Fibroblast of lung (primary cell): ENCODE measurements around the gene DOCK8. TPM values are rescaled to one million over a fixed set of nuclear protein-coding genes. Genes with fewer than 3 reads are reported as not detected.

Source experiments
- DNase-seq, 2 donors: peaks; one replicate each; pipeline versions ENCODE4 v3.0.0 to v3.0.0-alpha.2; 2010; ENCODE audit warnings: low read depth in 2 of 2
- H2AFZ ChIP-seq: 2 replicates; pipeline ENCODE4 v1.5.1; 2012; ENCODE audit warnings: low read length, control low read depth, inconsistent platforms
- H3K27ac ChIP-seq: 2 replicates; pipeline ENCODE4 v1.5.1; 2011; ENCODE audit warnings: low read length, control low read depth; ENCODE audit not compliant: insufficient read depth
- H3K27me3 ChIP-seq: 2 replicates; pipeline ENCODE4 v1.5.1; 2011; ENCODE audit warnings: mild to moderate bottlenecking, low read length; ENCODE audit not compliant: control insufficient read depth, insufficient read depth
- H3K36me3 ChIP-seq: 2 replicates; pipeline ENCODE4 v1.5.1; 2011; ENCODE audit warnings: low read length; ENCODE audit not compliant: control insufficient read depth, insufficient read depth
- H3K4me1 ChIP-seq: 2 replicates; pipeline ENCODE4 v1.5.1; 2011; ENCODE audit warnings: low read length; ENCODE audit not compliant: control insufficient read depth, insufficient read depth; ENCODE audit errors: extremely low read depth
- H3K4me2 ChIP-seq: 2 replicates; pipeline ENCODE4 v1.5.1; 2011; ENCODE audit warnings: low read length, control low read depth; ENCODE audit not compliant: insufficient read depth; ENCODE audit errors: extremely low read depth
- H3K4me3 ChIP-seq, 4 experiments: fragments of 200-600 bp in 1 of 4; sonication (generic) in 1 of 4; replicated peaks in 1 of 4; 2 replicates each; pipeline ENCODE4 v1.5.1; 2011 to 2016; ENCODE audit warnings: low read length in 4 of 4, low read depth in 3 of 4, mild to moderate bottlenecking in 3 of 4, control low read depth in 2 of 4, inconsistent platforms in 1 of 4, mixed read lengths in 1 of 4; ENCODE audit not compliant: insufficient read depth in 1 of 4; ENCODE audit errors: control extremely low read depth in 1 of 4
- H3K79me2 ChIP-seq: 2 replicates; pipeline ENCODE4 v1.5.1; 2012; ENCODE audit warnings: mild to moderate bottlenecking, low read length, inconsistent platforms; ENCODE audit not compliant: control insufficient read depth, insufficient read depth
- H3K9ac ChIP-seq: 2 replicates; pipeline ENCODE4 v1.5.1; 2011; ENCODE audit warnings: mild to moderate bottlenecking, low read length, control low read depth; ENCODE audit not compliant: insufficient read depth
- H3K9me3 ChIP-seq: 2 replicates; pipeline ENCODE4 v1.5.1; 2012; ENCODE audit warnings: low read depth, low read length; ENCODE audit not compliant: control insufficient read depth, insufficient read depth
- H4K20me1 ChIP-seq: 2 replicates; pipeline ENCODE4 v1.5.1; 2011; ENCODE audit warnings: low read length; ENCODE audit not compliant: control insufficient read depth, insufficient read depth; ENCODE audit errors: extremely low read depth
- EZH2 ChIP-seq: IDR thresholded peaks from 2 replicates; pipeline ENCODE4 v1.5.1; 2012; ENCODE audit warnings: low read length, control low read depth, mild to moderate bottlenecking; ENCODE audit errors: missing control alignments
- polyA plus RNA-seq, 2 donors: library from polyadenylated mRNA; depleted of rRNA in 1 of 2; stranded (reverse) in 1 of 2; unstranded in 1 of 2; fragments of >200 nt; gene quantifications; 2 replicates each; pipeline ENCODE4 v1.2.1, GENCODE V29; 2011 to 2012; ENCODE audit warnings: missing spikeins in 1 of 2
- total RNA-seq: library from RNA; depleted of rRNA; stranded (reverse); fragments of >200 nt; gene quantifications from 2 replicates; pipeline ENCODE4 v1.2.1, GENCODE V29; 2014
- TF ChIP-seq, protein P1 (sequence below), 2 donors: IDR thresholded peaks in 1 of 2; conservative IDR thresholded peaks in 1 of 2; 1 replicate in 1 of 2; 2 replicates in 1 of 2; pipeline ENCODE4 v1.5.1; 2011 to 2012; ENCODE audit warnings: low read length in 2 of 2, control low read depth in 1 of 2, inconsistent platforms in 1 of 2, low read depth in 1 of 2, mild to moderate bottlenecking in 1 of 2

DOCK8 gene
- total and polyA plus RNA-seq, 2 donors (not counting 1 experiment from before 2014, with no cell fraction given), result under 0.01 TPM; not detected in 1

- Histone ChIP-seq H3K36me3 (no peaks in the 10 kb centered on the region), H3K9ac (no peak overlapping the region), H3K27ac (no peak overlapping the region), H3K79me2 (no peaks in the 10 kb centered on the region), H3K4me3 (no peak overlapping the region), H4K20me1 (no peaks in the 10 kb centered on the region), H3K4me1 (no peaks in the 10 kb centered on the region), H3K4me2 (no peak overlapping the region), H2AFZ (no peak overlapping the region), H3K27me3 (no peaks in the 10 kb centered on the region), H3K9me3 (no peaks in the 10 kb centered on the region)
- TF ChIP-seq, protein P1, sequence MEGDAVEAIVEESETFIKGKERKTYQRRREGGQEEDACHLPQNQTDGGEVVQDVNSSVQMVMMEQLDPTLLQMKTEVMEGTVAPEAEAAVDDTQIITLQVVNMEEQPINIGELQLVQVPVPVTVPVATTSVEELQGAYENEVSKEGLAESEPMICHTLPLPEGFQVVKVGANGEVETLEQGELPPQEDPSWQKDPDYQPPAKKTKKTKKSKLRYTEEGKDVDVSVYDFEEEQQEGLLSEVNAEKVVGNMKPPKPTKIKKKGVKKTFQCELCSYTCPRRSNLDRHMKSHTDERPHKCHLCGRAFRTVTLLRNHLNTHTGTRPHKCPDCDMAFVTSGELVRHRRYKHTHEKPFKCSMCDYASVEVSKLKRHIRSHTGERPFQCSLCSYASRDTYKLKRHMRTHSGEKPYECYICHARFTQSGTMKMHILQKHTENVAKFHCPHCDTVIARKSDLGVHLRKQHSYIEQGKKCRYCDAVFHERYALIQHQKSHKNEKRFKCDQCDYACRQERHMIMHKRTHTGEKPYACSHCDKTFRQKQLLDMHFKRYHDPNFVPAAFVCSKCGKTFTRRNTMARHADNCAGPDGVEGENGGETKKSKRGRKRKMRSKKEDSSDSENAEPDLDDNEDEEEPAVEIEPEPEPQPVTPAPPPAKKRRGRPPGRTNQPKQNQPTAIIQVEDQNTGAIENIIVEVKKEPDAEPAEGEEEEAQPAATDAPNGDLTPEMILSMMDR (conservative IDR thresholded peaks at IDR 0.05 in 1 of 2, IDR thresholded peaks at IDR 0.05 in 1 of 2; ENCODE audit: low read depth in 1 of 2, low read length in 2 of 2), result no peak
- TF ChIP-seq EZH2, result no peak
- no peak for DNase-seq
Observed at GRCh38 chr9:346111-346571, 131.5 kb downstream of the DOCK8 start.

- peak; percentile 24 to 30 for DNase-seq
- H3K9ac ChIP-seq, result no peak overlapping the region
- TF ChIP-seq, protein P1 (conservative IDR thresholded peaks at IDR 0.05 in 1 of 2, IDR thresholded peaks at IDR 0.05 in 1 of 2; ENCODE audit: low read depth in 1 of 2, low read length in 2 of 2), result peak; percentile 47 to 61
- no peak for TF ChIP-seq EZH2
- H3K79me2 ChIP-seq, result no peaks in the 10 kb centered on the region
- no peak overlapping the region for H3K27ac ChIP-seq
- no peaks in the 10 kb centered on the region for H3K27me3 ChIP-seq
- no peaks in the 10 kb centered on the region for H4K20me1 ChIP-seq
- H3K9me3 ChIP-seq, result no peaks in the 10 kb centered on the region
- H3K4me3 ChIP-seq, result no peak overlapping the region
- no peaks in the 10 kb centered on the region for H3K36me3 ChIP-seq
- H2AFZ ChIP-seq, result no peak overlapping the region
- no peaks in the 10 kb centered on the region for H3K4me1 ChIP-seq
- H3K4me2 ChIP-seq, result no peak overlapping the region
Observed at GRCh38 chr9:347667-348292, 133.1 kb downstream of the DOCK8 start.

DNA sequence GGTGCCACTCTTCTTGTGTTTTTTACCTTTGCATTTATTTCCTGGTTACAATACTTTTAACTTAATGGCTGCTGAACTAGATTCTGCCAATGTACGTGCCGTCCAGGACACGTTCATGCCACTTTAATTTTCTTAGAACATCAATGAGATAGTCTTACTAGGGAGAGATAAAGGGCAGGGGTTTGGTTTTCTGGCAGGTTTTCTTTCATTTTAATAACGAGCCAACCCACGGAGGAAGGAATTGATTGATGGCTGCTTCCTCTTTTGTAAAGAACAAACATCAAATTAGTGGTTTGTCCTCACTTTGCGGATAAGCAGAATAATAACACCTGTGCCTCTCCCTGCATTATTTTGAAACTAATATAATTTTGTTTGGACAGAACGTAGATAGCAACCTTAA is 135.7 kb downstream of the DOCK8 start:
- Histone ChIP-seq H3K79me2 (no peaks in the 10 kb centered on the region), H3K4me3 (no peak overlapping the region), H2AFZ (no peak overlapping the region), H3K9me3 (no peaks in the 10 kb centered on the region), H3K36me3 (no peaks in the 10 kb centered on the region), H3K9ac (no peak overlapping the region), H4K20me1 (no peaks in the 10 kb centered on the region), H3K4me1 (no peaks in the 10 kb centered on the region), H3K27ac (no peak overlapping the region), H3K27me3 (no peaks in the 10 kb centered on the region), H3K4me2 (no peak overlapping the region)
- no peak for TF ChIP-seq EZH2
- TF ChIP-seq, protein P1 (conservative IDR thresholded peaks at IDR 0.05 in 1 of 2, IDR thresholded peaks at IDR 0.05 in 1 of 2; ENCODE audit: low read depth in 1 of 2, low read length in 2 of 2), result no peak
- no peak for DNase-seq
